Activated CD4-positive, alpha-beta T cell treated with anti-CD3 and anti-CD28 coated beads for 48 hours (primary cell): ENCODE results near the gene PTPRN2.

Experiments
- DNase-seq: peaks from one replicate; pipeline ENCODE4 v3.0.0-alpha.2; 2020

The PTPRN2 gene

GRCh38 chr7:158074896-158075632 is 512.6 kb downstream of the PTPRN2 start:
- no peak for DNase-seq

DNA sequence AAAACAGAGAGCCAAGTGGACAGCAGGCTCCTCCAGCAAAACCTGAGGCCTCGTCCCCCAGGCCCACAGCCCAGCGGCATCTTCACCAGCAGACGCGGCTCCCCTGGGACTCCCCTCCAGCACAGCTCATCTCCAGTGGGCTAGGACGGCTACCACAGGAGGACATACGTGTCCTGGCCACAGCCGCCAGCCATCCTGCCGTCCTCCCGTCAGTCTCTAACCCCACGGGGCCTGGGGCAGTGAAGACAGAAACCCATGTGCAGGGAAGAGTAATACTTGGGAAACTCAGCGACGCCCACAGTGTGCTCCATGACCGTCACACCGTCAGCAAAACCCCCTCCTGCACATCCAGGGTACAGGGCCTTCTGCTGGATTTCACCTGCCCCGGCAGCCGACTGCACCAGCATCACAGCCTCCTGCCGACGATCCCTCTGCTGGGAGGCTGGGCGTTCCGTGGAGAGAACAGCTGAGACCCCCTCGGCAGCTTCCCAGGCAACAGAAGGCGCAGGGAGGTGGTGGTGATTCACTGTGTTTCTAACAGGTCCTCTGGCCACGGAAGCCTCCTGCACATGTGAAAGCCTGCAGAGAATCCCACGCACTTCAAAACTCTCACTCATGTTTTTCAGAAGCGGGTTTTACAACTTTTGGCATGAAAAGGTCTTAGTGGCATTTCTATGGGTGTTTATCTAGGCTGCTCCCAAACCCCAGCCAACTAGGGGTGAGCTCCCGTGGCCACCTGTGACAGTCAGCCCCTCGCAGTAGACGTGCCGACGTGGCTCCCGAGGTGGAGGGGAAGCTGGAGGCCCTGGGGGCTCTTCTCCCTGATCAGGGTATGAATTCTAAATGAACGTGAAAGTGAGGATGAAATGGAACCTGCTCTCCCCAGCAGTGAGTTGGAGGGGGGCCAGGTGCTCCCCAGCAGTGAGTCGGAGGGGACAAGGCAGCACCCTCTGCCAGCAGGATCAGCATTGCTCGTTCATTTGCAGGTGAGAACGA is 513.5 kb downstream of the PTPRN2 start:
- DNase-seq: no peak

- DNase-seq: no peak
These were observed 514.5 kb downstream of the PTPRN2 start for GRCh38 chr7:158072991-158073730.

- DNase-seq: no peak
These were observed 517.3 kb downstream of the PTPRN2 start for GRCh38 chr7:158070222-158070920.

DNA sequence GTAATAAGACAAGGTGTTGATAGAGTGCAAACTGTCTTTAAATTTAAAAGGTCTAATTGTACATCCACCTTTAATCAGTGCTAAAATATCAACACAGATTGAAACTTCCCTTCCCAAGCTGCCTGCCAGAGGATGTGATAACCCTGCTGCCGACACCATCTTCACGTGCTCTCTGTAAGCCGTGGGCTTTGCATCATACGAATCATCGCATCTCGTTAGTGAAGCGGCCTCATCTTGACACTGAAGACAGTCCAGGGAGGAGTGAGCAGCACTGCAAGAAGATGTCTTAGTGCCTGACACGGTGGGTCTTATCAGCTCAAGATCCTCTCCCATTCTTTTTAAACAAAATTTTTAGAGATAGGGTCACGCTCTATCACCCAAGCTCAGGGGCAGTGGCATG is 518.8 kb downstream of the PTPRN2 start:
- no peak for DNase-seq

- no peak for DNase-seq
These were observed 519.6 kb downstream of the PTPRN2 start for GRCh38 chr7:158067931-158068482.

DNA sequence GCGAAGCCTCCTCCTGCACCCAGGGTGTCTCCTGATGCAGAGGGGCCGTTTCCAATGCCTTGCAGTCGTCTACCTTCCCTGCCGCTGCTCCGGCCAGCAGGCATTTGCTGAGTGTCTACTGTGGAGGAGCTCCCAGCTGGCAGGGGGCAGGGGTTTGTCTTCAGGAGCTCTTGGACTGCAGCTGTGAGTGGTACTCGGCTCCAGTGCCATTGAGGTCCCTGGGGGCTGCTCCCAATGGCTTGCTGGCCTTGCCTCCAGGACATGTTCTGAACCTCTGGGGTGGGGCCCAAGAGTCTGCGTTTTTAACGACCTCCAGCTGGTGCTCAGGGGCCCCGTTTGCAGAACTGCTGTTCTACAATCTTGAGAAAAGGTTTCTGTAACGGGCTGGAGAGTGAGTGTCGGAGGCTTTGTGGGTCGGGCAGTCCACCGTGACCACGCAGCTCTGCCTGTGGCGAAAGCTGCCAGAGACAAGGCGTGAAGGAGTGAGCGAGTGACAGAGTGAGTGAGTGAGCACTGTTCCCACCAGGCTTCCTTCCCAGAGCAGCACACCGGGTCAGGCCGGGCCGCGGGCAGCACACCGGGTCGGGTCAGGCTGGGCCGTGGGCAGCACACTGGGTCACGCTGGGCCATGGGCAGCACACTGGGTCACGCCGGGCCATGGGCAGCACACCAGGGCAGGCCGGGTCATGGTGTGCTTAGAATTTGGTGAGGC is 520.2 kb downstream of the PTPRN2 start:
- no peak for DNase-seq

DNA sequence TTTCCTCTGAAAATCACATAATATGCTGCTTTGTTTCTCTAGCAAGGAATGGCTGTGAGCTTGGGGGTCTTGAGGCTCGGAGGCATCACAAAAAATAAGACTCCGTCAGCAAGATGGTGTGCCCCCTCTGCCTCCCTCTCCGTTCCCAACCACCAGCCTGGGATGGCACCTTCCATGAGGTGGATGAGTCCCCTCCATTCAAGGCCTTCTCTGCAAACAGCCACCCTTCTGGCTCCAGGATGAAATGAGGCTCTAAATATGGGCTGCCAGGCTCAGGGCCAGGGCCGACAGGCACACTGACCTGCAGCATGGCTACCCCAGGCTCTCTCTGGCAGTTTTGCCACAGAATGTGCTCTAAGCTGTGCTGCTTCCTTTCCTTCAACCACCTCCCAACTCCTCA is 521.5 kb downstream of the PTPRN2 start:
- no peak for DNase-seq

DNA sequence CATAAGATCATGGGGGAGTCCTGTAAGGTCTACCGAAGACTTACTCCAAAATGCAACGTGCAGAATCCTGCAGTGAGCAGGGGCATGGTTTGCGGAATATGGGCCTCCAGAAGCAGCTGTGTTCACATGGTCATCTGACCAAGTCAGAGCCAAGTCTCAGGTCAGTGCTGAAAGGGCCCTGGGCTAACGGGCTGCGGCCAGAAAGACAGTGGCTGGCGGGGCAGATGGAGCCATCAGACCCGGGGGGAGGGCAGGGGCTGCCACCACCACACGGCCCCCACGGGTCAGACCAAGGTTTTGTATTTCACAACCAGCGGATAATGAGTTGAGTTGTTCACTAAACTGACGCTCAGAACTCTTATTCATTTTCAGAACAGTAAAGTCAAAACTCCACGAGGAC is 522.3 kb downstream of the PTPRN2 start:
- DNase-seq: no peak

DNA sequence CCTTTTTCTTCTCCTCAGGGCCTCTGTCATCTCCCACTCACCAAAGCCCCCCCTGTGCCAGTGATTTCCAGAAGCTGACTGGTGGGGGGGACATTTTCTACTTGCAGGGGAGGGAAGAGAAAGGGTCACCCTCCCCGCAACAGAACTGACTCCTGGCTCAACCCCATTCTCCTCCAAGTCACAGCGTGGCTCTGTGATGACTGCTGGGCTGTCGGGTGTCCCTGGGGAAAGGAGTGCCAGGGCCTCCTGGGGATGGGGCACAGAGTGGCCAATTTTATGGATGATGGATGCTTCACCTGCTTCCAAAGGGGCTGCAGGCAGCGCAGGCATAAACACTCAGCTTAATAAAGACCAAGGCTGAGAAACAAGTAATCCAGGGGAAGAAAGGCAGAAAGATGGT is 523.0 kb downstream of the PTPRN2 start:
- DNase-seq: no peak

GRCh38 chr7:158063850-158064610 is 523.6 kb downstream of the PTPRN2 start:
- DNase-seq: no peak

DNA sequence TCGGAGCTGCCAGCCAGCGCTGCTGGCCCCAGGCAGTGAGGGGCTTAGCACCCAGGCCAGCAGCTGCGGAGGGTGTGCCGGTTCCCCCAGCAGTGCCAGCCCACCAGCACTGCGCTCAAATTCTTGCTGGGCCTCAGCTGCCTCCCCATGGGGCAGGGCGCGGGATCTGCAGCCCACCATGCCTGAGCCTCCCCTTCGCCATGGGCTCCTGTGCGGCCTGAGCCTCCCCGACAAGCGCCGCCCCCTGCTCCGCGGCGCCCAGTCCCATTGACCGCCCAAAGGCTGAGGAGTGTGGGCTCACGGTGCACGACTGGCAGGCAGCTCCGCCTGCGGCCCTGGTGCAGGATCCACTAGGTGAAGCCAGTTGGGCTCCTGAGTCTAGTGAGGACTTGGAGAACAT is 525.0 kb downstream of the PTPRN2 start:
- no peak for DNase-seq

- DNase-seq: no peak
These were observed 525.6 kb downstream of the PTPRN2 start for GRCh38 chr7:158061884-158062656.

DNA sequence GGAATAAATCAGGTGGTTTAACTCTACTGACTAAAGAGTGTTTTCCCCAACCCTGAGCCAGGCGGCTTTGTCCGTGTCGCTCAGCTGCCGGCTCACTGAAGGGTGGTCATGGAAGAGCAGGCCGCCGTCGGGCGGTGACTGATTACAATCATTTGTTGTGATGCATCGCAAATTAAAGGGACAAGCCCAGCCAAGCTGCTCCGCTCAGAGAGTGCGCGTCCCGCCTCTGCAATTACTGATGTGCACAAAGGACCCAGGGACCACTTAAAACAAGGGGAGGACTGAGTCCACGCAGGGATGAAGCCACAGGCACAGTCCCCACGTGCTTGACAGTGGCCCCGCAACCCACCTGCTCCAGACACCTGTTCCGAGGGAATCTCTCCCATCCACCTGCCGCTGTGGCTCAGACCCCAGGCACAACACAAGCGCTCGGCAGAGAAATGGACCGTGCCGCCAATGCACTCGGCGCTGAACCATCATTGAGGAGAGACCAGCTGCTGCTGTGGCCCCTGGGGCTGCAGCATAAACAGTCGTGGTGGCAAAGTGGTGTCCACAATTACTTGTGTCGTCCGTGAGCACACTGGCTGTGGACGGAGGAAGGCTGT is 526.5 kb downstream of the PTPRN2 start:
- no peak for DNase-seq

GRCh38 chr7:158060216-158060615 is 527.4 kb downstream of the PTPRN2 start:
- no peak for DNase-seq

GRCh38 chr7:158057446-158057845 is 530.2 kb downstream of the PTPRN2 start:
- no peak for DNase-seq

- no peak for DNase-seq
These were observed 530.9 kb downstream of the PTPRN2 start for GRCh38 chr7:158056761-158057160.

DNA sequence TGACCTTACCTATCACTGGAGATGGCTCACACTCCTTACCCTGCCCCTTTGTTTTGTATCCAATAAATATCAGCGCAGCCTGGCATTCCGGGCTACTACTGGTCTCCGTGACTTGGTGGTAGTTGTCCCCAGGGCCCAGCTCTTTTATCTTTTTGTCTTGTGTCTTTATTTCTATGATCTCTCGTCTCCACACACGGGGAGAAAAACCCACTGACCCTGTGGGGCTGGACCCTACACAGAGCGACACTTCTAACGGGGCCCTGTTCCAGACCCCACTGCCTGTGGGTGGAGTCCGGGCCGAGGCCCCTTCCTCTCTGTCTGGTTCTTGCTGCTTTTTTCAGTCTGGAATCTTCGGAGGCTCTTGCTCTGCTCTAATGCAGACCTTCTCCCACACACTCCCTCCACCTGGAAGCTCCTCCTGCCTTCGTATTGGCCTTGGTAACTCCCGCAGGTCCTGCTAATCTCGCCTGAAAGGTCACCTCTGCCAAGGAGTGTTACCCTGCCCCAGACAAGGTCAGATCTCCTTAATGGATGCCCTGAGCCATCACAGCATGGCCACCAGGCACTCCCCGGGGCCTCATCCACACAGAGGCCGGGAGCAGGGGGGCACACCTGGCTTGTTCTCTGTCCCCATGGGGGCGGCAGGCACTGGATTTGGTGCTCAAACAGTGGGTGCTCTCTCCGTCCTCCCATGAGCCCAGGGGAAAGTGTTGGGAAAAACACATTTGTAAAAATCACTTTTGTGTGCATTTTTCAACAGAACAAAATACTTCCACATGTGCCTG is 531.7 kb downstream of the PTPRN2 start:
- DNase-seq: no peak

DNA sequence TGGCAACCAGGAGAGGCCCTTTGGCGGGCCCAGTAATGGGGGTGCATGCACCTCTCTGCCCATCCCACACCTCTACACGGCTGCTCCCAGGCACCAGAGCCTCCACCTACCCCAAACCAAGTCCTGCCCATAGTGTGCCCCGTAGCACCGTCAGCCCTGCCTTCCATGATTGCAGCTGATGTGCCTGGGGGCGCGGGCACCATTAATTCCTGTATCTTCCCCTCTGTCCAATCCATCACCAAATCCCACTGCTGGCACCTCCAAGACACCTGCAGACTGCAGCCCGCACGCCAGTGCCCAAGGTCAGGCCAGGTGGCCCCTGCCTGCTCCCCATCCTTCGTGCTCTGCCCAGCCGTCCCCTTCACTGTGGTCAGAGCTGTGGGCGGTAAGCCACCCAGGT is 533.0 kb downstream of the PTPRN2 start:
- no peak for DNase-seq
